H54 (cell line): ENCODE measurements around the gene MAPKBP1.

ENCODE experiments used
- DNase-seq: peaks from one replicate; pipeline ENCODE4 v3.0.0; 2011; ENCODE audit warnings: low spot score, mixed read lengths; ENCODE audit not compliant: insufficient read length
- FAIRE-seq: peaks from 3 replicates; lab custom pipeline; 2011; peaks lifted over from hg19 to GRCh38; lab: Jason Lieb, UNC
- POLR2A ChIP-seq: IDR thresholded peaks from 2 replicates; pipeline ENCODE4 v1.6.1; 2011; ENCODE audit warnings: low read depth, mild to moderate bottlenecking, low read length

Gene MAPKBP1

DNA sequence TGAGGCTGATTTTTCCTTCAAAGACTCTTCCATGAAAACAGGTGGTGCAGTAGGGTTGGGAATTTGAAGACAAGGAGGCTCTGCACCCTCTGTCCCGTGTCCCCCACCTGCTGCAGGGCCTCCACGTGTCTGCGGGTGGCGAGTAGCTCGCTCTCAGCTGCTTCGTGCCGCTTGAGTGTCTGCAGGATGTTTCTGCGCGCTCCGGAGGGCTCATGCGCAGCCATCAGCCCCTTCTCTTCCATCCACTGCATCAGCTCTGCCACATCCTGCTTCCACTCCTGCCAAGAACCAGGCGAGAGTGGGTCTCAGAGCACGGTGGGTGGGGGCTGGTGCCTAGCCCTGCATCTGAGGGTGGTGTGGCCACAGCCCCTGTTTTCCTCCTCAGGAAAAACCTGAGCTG lies 101.7 kb downstream of the MAPKBP1 start:
- DNase-seq (no peak), FAIRE-seq (no peak)
- no peak for TF ChIP-seq POLR2A

GRCh38 chr15:41876689-41877088 lies 102.4 kb downstream of the MAPKBP1 start:
- no peak for TF ChIP-seq POLR2A
- DNase-seq, result no peak
- FAIRE-seq, result no peak
